GM18520 (cell line): ENCODE results near the gene ABCA4.
"Not testable (repeated sequence)": the region's sequence is repeated elsewhere in the genome, so short reads cannot be mapped to it uniquely, and the experiment has no call there.

Experiments
- ATAC-seq: cut with Tn5 transposase; IDR thresholded peaks from one replicate; pipeline ENCODE4 v1.9.1; 2021; ENCODE audit not compliant: unreplicated experiment

ABCA4 gene

DNA sequence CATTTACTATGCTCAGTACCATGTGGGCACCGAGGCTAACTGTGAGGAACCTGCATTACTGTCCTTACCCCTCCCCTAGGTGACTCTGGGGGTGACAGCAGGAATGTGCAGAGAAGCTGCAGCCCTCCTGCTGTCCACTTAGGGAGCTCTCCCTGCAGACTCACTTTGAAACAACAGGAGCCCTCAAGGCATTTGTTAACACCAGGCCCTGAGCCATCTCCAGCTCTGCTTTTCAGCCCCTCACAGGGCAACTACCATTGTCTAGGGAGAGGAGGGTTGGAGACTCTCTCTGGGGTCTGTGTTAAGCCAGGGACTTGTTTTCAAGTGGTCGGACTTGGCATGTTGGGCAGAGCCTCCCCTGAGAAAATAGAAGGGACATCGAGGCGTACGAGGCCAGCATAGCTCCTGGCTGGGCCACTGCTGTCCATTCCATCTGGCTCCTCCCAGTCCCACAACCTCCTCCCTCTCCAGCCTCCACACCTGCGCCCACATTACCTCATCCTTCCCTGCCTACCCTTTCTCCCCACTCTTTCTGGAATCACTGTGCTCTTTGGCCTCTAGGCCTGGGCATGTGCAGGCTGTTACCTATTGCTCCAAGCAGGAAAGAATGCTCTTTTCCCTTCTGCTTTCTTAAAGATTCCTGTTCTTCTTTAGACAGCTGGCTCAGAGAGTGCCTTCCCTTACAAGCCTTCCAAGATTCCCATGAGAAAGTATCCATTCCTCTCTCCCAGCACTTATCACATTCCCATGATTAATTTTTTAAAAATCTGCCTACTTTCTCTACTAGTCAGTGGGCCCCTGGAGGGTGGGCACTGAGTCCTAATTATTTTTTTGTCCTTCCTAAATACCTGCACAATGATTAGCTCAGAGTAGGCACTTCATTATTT is 109.0 kb downstream of the ABCA4 start:
- ATAC-seq, result no peak

DNA sequence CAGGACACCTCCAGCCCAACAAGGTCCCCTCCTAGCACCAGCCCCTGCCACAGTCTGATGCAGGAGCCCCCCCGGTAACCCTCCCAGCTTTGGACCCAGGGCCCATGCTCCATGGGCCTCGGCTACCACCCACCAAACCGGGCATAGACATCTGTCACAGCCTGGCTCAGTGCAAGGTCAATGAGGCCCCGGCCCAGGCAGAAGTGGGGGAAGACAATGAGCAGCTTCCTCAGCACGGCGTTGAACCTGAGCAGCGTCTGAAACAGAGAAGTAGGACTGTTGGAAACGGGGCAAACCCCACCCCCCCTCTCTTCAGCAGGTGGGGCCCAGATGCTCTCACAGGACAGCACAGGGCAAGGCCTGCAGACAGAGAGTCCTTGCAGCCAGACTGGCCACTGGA is 109.8 kb downstream of the ABCA4 start:
- no peak for ATAC-seq

DNA sequence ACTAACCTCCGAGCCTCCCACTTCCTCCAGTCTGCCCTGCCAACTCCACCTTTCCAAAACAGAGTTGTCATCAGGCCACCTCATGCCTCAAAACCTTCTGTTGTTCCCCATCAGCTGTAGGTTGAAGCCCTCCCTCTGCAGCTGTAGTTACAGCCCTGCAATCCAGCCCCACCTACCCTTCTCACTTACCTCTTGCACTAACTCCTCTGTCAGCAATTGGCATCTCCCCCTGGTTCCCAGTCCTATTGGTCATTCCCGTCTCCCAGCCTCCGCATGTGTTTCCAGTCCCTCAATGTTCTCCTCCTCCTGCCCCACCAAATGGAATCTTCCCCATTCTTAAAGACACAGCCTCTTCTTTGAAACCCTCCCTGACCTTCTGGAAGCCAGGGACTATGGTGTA is 111.6 kb downstream of the ABCA4 start:
- no peak for ATAC-seq

DNA sequence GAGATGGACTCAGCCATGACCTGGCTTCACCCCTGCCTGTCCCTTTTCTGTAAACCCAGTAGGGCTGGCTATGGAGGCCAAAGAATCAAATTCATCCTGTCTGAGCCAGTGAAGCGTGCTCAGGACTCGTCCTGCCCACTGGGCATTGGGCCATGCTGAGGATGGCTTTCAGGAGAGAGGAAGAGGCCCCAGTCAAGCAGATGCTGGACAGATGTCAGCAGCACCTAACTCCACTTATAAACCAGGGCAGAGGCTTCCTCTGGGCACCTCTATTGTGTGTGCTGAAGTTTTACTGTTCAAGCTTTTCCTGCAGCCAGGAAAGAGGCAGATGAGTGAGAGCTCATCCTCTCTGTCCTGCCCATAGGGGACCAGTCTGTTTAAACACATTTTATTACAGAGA is 114.3 kb downstream of the ABCA4 start:
- no peak for ATAC-seq

DNA sequence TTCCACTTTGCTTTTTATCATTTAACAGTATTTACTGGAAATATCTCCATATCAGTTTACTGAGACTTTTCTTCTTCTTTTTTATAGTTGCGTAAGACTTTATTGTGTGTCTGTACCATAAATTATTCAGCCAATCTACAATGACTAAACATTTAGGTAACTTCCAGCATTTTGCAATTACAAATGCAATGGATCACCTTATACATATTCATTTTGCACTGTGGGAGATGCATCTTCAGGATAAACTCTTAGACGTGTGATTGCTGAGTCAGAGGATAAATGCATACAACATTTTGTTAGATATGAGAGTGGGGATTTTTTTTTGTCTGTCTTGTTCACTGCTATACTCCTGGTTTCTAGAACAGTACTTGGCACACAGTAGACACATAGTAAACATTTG is 116.0 kb downstream of the ABCA4 start:
- ATAC-seq, result no peak

DNA sequence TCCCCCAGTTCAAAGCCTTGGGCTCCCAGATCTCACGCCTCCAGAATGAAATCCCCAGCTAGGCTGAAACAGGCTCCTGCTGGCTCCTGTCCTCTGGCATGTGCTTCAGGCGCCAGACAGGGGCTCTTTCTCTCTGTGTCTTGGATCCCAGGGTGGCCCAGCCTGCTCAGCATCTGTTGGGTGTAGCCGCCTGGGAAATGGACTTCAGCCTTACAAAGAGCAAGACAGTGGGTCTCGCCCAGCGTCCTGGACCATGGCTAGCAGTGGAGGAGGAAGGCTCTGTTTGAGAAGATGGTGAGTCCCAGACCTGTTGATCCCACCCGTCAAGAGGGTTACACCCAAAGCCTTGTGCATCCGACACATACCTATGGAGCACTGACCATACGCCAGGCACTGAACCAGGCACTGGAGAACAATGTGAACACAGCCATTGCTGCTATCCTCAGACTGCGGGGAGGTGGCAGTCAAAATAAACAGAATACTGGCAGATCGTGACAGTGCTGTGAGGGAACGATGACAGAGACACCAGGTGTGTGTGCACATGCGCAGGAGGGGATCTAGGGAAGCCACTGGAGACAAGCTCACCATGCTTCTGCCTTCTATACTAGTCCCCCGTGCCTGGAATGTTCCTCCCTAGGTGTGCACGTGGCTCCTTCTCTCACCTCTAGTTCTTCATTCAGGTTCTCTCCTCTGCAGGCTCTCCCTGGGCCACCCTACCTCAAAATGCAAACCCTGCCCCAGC is 118.7 kb downstream of the ABCA4 start:
- no peak for ATAC-seq

DNA sequence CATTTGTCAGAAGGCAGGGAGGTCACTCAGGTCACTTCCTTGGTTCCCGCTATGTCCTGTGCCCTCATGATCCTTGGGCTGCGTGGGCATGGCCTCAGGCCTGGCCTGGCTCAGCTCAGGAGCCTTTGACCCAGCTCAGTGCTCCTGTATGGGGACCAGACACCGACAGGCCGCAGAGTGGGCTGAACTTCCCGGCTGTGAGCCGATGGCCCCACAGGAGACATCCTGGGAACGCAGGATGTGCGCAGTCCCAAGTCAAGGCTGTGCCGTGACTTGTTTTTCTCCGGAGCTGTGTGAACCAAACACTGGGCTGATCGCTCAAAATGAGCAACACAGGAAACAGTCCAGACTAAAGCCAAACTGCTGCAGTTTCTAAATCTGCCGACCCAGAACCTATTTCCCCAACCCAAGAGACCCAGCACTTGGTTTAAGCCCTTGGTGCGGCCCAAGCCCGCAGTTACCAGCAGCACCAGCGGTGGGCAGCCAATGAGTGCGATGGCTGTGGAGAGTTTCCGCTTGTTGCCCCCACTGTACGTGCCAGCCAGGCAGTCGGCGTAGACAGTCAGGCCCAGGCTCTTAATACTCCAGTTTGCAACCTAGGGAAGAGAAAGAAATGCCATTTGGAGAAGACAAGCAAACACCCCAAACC is 119.4 kb downstream of the ABCA4 start:
- ATAC-seq, result no peak

DNA sequence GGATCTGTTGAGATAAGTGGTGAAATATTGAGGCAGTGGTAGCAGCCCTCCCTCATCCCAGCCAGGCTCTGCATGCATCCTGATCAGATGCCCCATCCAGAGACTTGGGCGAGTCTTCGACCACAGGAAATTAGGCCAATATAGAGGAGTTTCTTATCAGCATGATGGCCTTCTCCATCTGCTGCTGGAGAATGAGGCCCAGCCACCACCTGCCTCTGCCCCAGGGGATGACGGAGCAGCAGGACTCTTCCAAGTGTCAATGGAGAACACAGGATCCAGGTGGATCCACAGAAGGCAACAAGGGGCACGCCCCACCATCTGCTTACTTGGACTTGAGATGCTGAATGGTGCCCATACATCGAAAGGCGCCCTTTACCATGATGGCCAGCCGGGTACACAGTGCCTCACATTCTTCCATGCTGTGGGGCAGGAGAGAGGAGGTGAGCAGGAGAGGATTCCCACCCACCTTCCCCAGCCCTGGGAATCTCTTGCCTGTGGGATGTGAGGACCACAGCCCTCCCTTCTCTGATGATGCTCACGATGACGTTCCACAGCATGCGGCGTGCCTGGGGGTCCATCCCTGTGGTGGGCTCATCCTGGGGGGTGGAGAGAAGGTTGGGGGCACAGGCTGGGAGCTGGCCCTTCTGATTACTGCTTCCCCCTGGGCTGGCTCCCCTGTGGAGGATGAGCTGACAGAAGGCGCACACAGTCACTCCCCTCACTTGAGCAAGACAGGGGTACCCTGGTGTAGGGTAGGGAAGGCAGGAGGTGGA is 120.3 kb downstream of the ABCA4 start:
- ATAC-seq, result no peak

DNA sequence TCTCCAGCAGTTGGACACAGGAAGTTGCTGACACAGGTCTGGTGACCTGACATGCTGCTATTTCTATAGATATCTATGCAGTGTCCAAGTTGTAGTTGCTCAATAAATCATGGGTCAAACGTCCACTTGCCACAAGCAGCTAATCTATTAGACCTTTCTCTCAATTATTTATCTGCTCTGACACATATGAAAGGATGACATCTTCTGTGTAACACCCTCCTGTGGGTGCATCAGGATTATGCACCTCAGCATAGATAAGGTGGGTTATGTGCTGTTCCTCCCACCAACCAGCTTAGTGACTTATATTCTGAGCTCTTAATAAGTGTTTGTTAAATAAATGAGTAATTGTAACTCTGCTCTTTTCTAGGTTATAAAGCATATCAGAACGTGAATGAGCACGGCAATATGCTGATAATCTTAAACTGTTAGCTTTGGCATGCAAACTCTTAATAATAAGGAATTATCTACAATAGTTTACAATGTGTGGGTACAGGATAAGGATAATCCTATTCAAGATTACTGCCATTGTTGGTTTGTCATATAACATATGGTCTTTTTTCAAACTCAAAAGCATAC is 121.0 kb downstream of the ABCA4 start:
- ATAC-seq, result no peak

DNA sequence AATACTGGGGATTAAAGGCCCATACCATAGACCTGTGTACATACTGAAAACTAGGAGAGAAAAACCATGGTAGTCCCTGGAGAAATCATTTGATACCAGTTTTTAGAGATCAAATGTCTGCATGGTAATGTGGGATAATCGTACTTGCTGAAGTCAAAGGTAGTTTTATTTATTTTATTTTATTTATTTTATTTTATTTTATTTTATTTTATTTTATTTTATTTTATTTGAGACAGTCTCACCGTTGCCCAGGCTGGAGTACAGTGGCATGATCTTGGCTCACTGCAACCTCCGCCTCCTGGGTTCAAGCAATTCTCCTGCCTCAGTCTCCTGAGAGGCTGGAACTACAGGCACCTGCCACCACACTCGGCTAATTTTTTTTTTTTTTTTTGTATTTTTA is 122.4 kb downstream of the ABCA4 start:
- not testable (repeated sequence) for ATAC-seq

DNA sequence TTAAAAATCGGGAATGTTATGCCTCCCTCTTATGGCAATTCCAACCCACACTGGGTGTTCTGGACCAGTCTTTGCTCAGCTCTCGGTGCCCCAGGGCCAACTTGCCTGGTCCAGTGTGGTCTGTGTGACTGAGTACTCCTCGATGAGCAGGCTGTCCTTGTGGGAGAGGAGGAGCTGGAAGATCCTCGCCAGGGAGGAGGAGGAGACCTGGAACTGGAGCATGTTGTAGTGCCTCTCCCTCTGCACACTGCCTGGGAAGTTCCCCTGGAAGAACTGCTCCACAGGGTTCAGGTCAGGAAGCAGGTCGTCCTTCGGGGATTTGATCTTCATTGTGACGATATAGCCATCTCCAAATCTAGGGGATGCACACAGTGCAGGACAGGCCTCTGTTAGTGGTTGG is 123.2 kb downstream of the ABCA4 start:
- no peak for ATAC-seq

DNA sequence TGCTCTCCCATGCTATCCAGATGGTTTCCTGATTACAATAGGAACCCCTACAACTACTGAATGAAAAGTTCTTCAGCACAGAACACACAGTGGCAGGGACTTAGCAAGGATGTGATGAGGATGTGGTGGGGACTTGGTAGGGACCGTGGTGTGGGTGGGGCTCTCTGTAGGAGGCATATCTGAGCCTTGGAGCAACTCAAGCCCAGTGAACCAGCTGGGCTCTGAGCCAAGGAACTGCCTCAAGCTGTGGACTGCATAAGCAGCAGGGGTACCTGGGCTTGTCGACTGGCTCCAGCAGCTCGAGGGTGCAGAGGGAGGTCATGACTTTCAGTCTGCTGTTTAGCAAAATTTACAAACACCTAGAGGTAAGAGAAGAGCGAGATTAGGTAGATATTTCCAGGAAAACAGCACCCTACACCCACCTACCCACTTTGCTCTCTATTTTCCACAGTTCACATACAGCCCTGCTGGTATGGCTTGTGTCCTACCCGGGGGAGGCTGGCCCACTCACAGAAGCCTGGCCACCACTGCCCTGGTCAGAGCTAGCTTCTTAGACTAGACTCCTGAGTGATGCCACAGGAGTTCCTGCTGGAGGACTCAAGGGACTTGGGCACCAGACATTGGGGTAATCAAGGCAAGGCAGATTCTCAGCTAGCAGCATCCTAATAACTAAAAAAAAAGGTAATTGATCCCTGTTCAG is 125.0 kb downstream of the ABCA4 start:
- no peak for ATAC-seq

DNA sequence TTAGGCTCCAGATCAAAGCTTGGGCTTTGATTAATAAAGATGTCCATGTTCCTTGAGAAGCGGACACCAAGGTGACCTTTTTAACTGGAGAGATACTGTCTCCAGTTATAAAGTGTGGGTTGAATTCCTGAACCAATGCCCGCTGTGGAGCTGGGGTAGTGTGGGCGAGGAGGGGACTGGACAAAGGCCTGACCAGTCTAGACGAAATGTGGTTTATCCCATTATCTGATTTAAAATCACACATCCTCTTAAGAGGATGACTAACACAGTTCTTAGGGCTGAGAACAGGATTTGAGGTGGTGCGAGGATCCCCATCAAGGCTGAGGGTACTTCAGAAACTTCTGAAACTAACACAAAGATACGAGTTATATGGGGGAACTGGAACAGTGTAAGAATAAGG is 127.2 kb downstream of the ABCA4 start:
- ATAC-seq, result no peak

DNA sequence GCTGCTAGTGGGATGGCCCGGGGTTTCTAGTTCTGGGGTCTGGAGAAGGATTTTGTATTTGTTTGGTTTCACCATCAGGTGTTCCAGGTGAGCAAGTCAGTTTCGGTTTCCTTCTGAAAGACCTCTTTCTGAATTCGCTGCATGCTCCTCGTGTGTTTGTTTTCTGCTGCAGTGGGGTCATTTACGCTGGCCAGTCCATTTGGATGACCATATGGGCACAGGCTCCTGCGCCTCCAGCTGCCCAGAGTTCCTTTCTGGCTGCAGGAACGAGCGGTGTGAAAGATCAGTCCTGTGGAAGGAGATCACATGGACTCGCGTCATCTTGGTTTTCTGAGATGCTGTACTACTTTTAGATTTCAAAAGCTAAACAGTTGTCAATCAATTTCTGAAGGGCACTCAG is 128.0 kb downstream of the ABCA4 start:
- ATAC-seq, result no peak

DNA sequence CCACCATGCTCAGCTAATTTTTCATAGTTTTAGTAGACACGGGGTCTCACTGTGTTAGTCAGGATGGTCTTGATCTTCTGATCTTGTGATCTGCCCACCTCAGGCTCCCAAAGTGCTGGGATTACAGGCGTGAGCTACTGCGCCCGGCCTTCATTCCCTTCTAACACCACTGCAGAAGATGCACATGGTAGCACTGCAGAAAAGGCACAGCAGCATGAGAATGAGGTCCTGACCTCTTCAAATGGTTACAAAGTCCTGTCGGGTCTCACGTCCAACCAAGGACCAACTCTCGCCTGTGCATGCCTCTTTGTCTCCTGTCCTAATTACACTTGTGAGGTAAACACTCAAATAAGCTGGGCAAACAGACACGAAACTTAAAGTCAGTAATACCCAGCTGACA is 128.8 kb downstream of the ABCA4 start:
- no peak for ATAC-seq

DNA sequence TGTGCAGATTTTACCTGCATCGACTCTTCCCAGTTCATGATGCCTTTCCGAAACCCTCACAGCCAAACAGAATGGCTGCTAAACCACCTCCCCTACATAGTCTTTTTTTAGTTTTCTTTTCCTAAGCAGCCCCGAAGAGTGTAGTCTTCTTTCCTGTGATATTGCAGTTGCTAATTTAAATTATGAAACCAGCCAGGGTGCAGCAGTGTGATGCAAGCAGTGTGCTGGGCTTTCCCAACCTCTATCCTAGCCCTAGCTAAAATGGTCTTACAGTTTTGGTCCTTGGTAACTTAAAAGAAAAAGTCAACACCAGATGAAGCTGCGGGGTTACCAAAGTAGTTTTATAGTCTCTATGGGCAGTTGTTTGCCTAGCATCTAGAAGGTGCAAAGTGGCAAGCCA is 129.7 kb downstream of the ABCA4 start:
- no peak for ATAC-seq

DNA sequence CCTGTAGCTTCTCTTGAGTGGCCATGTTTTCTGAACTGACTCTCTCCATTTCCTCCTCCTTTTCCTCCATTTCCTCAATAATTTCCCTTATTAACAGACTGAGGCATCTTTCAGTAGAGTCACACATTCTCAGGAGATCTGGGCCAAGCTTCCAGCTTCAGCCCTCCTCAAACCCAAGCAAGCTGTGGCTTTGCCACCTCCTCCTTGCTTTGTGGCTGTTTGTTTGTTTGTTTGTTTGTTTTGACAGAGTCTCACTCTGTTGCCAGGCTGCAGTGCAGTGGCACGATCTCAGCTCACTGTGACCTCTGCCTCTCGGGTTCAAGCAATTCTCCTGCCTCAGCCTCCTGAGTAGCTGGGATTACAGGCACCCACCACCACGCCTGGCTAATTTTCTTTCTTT is 130.5 kb downstream of the ABCA4 start:
- ATAC-seq, result not testable (repeated sequence)

DNA sequence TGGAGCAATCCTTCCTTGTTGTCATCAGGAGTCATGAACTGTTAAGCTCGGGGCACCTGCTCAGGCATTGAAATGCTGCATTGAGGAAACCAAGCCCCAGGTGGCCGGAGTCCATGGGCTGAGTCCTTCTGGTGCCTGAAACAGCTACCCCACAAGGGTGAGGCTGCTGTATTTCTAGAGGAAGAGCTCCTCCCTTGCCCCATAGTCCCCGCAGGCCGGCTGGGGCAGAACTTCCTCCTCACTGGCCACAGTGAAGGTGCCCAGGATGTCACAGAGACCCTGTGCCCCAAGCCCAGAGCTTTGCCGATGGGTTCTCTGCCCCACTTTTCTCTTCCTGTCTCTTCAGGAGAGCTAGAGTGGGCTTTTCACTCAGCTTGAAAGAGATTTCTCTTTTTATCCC is 130.9 kb downstream of the ABCA4 start:
- ATAC-seq, result no peak

DNA sequence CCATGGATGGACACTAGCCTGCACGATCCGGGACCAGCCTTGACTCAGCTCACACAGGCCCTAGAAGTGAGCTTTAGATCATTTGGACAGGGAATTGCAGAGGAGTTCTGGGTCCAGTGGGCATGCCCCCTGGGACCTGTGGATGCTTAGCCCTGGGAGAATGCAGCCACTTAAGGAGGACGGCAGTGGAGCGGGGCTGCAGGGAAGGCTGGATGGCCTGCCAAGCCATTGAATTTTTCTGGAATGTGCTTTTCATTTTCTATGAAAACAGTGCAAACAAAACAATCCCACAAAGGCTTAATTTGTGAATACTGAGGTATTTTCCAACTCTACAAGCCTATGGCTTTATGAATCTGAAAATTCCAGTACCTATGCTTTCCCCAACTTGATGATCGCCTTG is 131.3 kb downstream of the ABCA4 start:
- ATAC-seq, result no peak

DNA sequence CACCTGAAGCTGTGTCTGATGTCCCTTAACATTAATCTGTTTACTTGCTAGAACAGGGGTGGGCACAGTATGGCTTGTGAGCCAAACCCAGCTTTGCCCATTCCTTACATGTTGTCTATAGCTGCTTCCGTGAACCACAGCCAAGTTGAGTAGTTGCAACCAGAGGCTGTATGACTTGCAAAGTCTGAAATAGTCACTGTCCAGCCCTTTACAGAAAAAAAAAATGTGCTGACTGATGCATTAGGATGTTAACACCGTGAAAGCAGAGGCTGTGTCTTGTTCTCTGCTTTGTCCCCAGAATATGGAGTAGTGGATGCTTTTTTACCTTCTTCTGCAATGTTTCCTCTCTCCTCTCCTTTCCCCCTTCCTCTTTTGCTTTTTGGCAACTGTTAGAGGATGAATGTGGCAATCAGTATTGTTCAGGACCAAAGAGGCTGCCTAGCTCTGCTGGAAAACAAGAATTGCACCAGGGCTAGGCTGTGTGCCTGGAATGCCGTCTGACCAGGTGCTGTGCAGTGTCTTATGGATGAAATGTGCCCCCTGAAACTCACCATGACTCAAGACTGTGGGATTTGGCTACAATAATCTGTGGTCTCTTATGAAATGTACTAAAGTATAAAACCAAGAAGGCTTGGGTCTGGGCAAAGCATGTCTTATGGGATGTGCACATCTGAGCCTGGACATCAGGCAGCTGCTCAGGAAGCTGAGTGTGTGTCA is 132.2 kb downstream of the ABCA4 start:
- no peak for ATAC-seq
